Measurements from ENCODE around the gene NKX1-1.

DNA sequence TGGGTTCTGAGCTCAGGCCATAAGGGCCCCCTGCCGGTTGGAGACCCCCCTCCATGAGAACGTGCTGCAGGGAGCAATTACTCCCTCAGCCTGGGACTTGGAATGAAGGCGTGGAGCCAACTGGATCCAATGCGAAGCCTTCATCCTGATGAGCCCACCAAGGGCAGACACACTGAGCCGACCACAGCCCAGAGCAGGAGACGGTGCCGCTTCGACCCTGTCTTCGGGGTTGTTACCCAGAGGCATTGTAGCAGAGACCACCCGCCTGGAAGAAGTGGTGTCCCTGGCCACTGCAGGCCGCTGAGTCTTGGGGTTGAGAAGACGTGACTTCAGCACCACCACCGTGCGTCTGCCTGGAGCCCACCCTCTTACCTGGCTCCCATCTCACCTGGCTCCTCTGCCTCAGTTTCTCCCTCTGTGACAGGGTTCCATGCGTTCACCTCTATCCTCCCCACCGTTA, 7.0 kb upstream of the NKX1-1 start:
- TF ChIP-seq, protein P1, sequence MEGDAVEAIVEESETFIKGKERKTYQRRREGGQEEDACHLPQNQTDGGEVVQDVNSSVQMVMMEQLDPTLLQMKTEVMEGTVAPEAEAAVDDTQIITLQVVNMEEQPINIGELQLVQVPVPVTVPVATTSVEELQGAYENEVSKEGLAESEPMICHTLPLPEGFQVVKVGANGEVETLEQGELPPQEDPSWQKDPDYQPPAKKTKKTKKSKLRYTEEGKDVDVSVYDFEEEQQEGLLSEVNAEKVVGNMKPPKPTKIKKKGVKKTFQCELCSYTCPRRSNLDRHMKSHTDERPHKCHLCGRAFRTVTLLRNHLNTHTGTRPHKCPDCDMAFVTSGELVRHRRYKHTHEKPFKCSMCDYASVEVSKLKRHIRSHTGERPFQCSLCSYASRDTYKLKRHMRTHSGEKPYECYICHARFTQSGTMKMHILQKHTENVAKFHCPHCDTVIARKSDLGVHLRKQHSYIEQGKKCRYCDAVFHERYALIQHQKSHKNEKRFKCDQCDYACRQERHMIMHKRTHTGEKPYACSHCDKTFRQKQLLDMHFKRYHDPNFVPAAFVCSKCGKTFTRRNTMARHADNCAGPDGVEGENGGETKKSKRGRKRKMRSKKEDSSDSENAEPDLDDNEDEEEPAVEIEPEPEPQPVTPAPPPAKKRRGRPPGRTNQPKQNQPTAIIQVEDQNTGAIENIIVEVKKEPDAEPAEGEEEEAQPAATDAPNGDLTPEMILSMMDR (IDR thresholded peaks at IDR 0.05) = no peak
- no peak for TF ChIP-seq EZH2 (IDR thresholded peaks at IDR 0.05)

Measured in neural progenitor cell (in vitro differentiated cells).